ENCODE results near the gene FHOD3.

Gene FHOD3

GRCh38 chr18:36403896-36404820 is 106.6 kb downstream of the FHOD3 start:
- FAIRE-seq: peak; percentile 53
- TF ChIP-seq CTCF (IDR thresholded peaks at IDR 0.05; ENCODE audit: insufficient read depth, missing control alignments): no peak
- no peak for DNase-seq (ENCODE audit: insufficient read length, low spot score)

- no peak for TF ChIP-seq CTCF (IDR thresholded peaks at IDR 0.05; ENCODE audit: insufficient read depth, missing control alignments)
- FAIRE-seq (peak; percentile 79), DNase-seq (ENCODE audit: insufficient read length, low spot score) (no peak)
Observed at GRCh38 chr18:36405611-36406010, 108.1 kb downstream of the FHOD3 start.

- TF ChIP-seq CTCF (IDR thresholded peaks at IDR 0.05; ENCODE audit: insufficient read depth, missing control alignments): no peak
- FAIRE-seq (no peak), DNase-seq (ENCODE audit: insufficient read length, low spot score) (no peak)
Observed at GRCh38 chr18:36406805-36407204, 109.3 kb downstream of the FHOD3 start.

GRCh38 chr18:36408606-36409005 is 111.1 kb downstream of the FHOD3 start:
- no peak for TF ChIP-seq CTCF (IDR thresholded peaks at IDR 0.05; ENCODE audit: insufficient read depth, missing control alignments)
- DNase-seq (ENCODE audit: insufficient read length, low spot score): no peak
- FAIRE-seq: no peak

- no peak for TF ChIP-seq CTCF (IDR thresholded peaks at IDR 0.05; ENCODE audit: insufficient read depth, missing control alignments)
- DNase-seq (ENCODE audit: insufficient read length, low spot score) (no peak), FAIRE-seq (no peak)
Observed at GRCh38 chr18:36409779-36410178, 112.3 kb downstream of the FHOD3 start.

DNA sequence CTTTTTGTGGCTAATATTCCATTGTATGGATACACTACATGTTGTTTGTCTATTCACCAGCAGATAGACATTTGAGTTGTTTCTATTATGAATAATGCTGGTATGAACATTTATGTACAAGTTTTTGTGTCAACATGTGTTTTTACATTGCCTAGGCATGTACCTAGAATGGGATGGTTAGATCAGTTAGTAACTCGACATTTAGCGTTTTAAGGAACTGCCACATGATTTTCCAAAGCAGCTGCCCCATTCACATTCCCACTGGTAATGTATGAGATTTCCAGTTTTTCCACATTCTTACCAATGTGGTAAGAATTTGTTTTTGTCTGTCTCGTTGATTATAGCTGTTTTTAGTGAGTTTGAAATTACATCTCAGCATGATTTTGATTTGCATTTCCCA is 112.8 kb downstream of the FHOD3 start:
- DNase-seq (ENCODE audit: insufficient read length, low spot score) (no peak), FAIRE-seq (peak; percentile 94)
- TF ChIP-seq CTCF (IDR thresholded peaks at IDR 0.05; ENCODE audit: insufficient read depth, missing control alignments): no peak

DNA sequence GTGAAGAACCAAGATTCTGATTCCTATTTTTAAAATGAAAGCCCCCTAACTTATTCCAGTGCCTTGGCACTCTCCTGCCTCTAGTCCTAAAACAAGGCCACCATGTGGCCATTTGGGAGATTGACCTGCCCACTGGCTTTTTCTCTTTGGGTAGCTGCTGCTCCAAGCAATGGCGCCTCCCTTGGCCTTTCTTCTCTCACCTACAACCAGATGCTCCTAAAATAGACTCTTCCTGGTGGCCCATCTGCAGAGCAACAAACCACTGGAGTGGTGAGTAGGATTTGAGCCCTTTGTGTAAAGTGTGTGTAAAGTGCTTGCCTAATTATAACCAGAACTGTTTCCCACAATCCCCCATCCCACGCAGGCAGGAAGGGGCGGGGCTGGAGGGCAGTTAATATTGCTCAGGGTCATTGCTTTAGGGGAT is 114.2 kb downstream of the FHOD3 start:
- DNase-seq (ENCODE audit: insufficient read length, low spot score) (no peak), FAIRE-seq (peak; percentile 77)
- TF ChIP-seq CTCF (IDR thresholded peaks at IDR 0.05; ENCODE audit: insufficient read depth, missing control alignments): peak; percentile 42
